Measurements from ENCODE around the gene TMEM259.

The TMEM259 gene

GRCh38 chr19:1016647-1017114 is 4.2 kb downstream of the TMEM259 start:
- H3K9me3 Mint-ChIP-seq, result no peaks in the 10 kb centered on the region
- peaks cover 71% of the 10 kb centered on the region for H3K36me3 Mint-ChIP-seq
- H3K4me1 Mint-ChIP-seq, result peaks cover 56% of the 10 kb centered on the region
- DNase-seq (ENCODE audit: low spot score in 2 of 2) (no peak), ATAC-seq (no peak)
- peak overlapping the region; percentile 93 for H3K4me3 Mint-ChIP-seq
- H3K27ac Mint-ChIP-seq, result peak overlapping the region; percentile 91

DNA sequence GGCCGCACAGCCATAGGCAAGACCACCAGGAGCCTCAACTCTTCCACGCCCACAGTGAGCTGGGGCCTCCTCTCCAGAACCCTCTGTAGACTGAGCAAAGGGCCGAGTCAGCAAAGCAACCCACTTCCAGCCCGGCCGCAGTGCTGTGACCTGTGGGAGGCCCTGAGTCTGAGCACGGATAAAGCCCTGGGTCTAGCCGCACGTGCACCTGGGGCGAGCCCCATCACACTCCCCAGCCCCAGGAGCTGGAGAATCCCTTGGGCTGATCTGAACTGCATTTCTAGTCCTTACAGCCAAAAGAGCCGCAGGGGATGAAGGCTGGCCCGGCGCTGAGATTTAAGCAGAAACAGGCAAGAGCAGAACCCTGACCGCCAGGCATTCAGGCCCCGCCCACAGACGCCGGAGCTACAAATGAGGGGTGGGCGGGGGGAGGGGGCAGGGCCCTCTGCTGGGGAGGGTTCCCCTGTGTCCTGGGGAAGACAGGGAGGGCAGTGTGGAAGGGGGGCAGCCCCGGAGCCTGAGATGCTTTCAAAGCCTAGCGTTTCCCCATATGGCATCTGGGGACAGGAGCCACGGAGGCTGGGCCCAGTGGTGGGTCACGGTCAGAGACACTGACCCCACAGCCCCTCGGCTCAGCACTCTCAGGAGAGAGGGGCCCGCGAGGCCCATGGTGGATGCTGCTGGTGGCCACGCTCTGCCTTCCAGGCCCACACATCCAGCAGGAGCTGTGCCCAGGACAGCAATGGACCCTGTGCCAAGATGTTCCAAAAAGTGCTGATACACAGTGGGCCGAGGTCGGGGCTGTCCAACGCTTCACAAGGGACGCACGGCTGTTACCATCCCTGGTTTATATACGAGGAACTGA is 4.9 kb downstream of the TMEM259 start:
- Mint-ChIP-seq H3K9me3 (no peaks in the 10 kb centered on the region), H3K27ac (peak overlapping the region; percentile 91), H3K4me1 (peaks cover 49% of the 10 kb centered on the region), H3K4me3 (peak overlapping the region; percentile 93), H3K36me3 (peaks cover 65% of the 10 kb centered on the region)
- ATAC-seq (no peak), DNase-seq (ENCODE audit: low spot score in 2 of 2) (no peak)

GRCh38 chr19:1015061-1015781 is 5.7 kb downstream of the TMEM259 start:
- DNase-seq (ENCODE audit: low spot score in 2 of 2), result no peak
- ATAC-seq, result no peak
- Mint-ChIP-seq H3K4me1 (peaks cover 48% of the 10 kb centered on the region), H3K4me3 (peak overlapping the region; percentile 93), H3K9me3 (no peaks in the 10 kb centered on the region), H3K36me3 (peaks cover 58% of the 10 kb centered on the region), H3K27ac (peak overlapping the region; percentile 56)

- DNase-seq (ENCODE audit: low spot score in 2 of 2) (no peak), ATAC-seq (no peak)
- Mint-ChIP-seq H3K36me3 (peaks cover 50% of the 10 kb centered on the region), H3K27ac (peak overlapping the region; percentile 29), H3K9me3 (no peaks in the 10 kb centered on the region), H3K4me1 (peaks cover 40% of the 10 kb centered on the region), H3K4me3 (no peak overlapping the region)
Observed at GRCh38 chr19:1014161-1015060, 6.5 kb downstream of the TMEM259 start.

GRCh38 chr19:1013218-1013617 is 7.7 kb downstream of the TMEM259 start:
- H3K4me1 Mint-ChIP-seq, result peaks cover 28% of the 10 kb centered on the region
- DNase-seq (ENCODE audit: low spot score in 2 of 2) (no peak), ATAC-seq (no peak)
- H3K9me3 Mint-ChIP-seq, result no peaks in the 10 kb centered on the region
- H3K27ac Mint-ChIP-seq, result no peak overlapping the region
- peaks cover 44% of the 10 kb centered on the region for H3K36me3 Mint-ChIP-seq
- no peak overlapping the region for H3K4me3 Mint-ChIP-seq

DNA sequence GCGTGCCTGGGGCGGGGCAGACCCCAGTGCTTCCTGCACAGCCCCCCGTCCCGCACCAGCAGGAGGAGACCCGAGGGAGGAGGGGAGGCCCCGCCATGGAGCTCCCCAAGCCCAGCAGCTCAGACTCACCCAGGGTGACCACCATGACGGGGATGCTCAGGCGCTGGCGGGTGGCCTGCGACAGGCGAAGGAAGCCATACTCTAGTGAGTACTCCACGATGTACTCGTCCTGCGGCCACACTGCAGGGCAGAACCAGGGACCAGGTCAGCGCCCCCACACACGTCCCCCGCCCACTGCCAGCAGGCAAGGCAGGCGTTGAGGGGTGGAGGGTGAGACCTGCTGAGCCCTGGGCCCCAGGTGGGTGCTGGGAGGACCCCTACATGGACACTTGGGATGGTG is 8.6 kb downstream of the TMEM259 start:
- H3K9me3 Mint-ChIP-seq, result no peaks in the 10 kb centered on the region
- H3K4me3 Mint-ChIP-seq, result no peak overlapping the region
- DNase-seq (ENCODE audit: low spot score in 2 of 2), result no peak
- no peak for ATAC-seq
- H3K27ac Mint-ChIP-seq, result no peak overlapping the region
- peaks cover 19% of the 10 kb centered on the region for H3K4me1 Mint-ChIP-seq
- peaks cover 41% of the 10 kb centered on the region for H3K36me3 Mint-ChIP-seq

DNA sequence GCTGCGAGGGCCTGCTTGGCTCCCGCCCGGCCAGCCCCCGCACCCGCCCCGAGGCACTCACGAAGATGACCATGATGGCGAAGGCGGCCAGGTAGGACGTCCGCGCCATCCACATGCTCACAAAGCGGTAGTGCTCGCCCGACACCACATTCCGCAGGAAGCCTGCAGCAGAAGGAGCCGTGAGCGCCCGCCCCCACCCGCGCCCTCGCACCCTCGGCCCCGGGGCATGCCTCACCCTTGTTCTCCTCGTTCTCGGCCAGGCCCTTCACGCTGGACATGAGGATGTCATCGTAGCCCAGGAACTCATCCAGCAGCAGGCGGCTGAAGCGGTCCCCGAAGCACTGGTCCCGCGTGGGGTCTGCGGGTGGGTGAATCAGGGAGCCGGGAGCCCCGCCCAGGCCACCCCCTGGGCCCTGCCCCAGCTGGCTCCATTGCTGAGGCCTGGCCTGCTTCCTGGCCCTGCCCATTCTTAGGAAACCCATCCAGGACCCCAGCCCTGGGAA is 9.0 kb downstream of the TMEM259 start:
- no peak overlapping the region for H3K27ac Mint-ChIP-seq
- H3K36me3 Mint-ChIP-seq, result peaks cover 41% of the 10 kb centered on the region
- ATAC-seq, result no peak
- no peaks in the 10 kb centered on the region for H3K9me3 Mint-ChIP-seq
- DNase-seq (ENCODE audit: low spot score in 2 of 2), result no peak
- no peak overlapping the region for H3K4me3 Mint-ChIP-seq
- peaks cover 18% of the 10 kb centered on the region for H3K4me1 Mint-ChIP-seq

DNA sequence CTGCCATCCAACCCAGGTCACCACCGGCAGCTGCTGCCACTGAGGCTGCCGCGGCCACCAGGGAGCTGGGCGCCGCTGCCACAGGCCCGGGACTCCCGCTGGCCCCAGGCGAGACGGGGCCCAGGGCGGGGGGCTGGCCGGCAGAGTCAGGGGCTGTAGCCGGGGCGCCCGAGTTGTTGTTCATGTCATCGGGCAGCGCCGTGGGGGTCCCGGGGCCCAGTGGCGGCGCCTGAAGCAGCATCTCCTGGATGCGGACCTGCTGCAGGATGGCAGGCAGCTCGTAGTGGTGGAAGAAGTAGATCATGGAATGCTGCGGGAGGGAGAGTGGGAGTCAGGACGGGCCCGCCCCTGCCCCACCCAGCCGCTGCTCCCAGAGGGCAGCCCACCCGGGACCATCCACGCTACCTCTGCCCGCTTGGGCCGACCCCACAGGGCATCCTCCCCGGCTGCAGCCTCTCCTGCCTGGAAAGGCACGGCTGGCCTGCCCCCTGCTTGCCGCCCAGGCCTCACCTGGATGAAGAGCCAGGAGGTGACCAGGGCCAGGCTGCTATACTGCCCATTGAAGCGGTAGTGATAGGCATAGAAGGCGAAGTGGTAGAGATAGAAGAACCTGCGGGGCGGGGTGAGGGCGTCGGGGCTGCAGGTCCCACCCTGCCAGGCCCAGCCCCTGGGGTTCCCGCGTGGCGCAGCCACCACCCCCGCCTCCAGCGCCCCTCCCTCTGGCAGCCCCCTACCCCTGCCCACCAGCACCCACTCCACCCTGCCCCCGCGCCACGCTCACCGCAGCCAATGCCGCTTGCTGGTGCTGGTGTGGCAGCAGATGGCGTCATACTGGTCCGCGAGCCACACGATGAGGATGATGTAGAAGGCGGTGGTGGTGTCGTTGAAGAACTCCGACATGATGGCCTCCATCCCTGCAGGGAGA is 10.1 kb downstream of the TMEM259 start:
- peaks cover 36% of the 10 kb centered on the region for H3K36me3 Mint-ChIP-seq
- H3K4me3 Mint-ChIP-seq, result no peak overlapping the region
- H3K9me3 Mint-ChIP-seq, result no peaks in the 10 kb centered on the region
- peaks cover 12% of the 10 kb centered on the region for H3K4me1 Mint-ChIP-seq
- ATAC-seq, result no peak
- H3K27ac Mint-ChIP-seq, result no peak overlapping the region
- DNase-seq (ENCODE audit: low spot score in 2 of 2), result no peak

GRCh38 chr19:1009981-1010538 is 10.9 kb downstream of the TMEM259 start:
- Mint-ChIP-seq H3K4me1 (peaks cover 7% of the 10 kb centered on the region), H3K36me3 (peaks cover 32% of the 10 kb centered on the region), H3K27ac (no peak overlapping the region), H3K4me3 (no peak overlapping the region), H3K9me3 (no peaks in the 10 kb centered on the region)
- ATAC-seq (no peak), DNase-seq (ENCODE audit: low spot score in 2 of 2) (no peak)

DNA sequence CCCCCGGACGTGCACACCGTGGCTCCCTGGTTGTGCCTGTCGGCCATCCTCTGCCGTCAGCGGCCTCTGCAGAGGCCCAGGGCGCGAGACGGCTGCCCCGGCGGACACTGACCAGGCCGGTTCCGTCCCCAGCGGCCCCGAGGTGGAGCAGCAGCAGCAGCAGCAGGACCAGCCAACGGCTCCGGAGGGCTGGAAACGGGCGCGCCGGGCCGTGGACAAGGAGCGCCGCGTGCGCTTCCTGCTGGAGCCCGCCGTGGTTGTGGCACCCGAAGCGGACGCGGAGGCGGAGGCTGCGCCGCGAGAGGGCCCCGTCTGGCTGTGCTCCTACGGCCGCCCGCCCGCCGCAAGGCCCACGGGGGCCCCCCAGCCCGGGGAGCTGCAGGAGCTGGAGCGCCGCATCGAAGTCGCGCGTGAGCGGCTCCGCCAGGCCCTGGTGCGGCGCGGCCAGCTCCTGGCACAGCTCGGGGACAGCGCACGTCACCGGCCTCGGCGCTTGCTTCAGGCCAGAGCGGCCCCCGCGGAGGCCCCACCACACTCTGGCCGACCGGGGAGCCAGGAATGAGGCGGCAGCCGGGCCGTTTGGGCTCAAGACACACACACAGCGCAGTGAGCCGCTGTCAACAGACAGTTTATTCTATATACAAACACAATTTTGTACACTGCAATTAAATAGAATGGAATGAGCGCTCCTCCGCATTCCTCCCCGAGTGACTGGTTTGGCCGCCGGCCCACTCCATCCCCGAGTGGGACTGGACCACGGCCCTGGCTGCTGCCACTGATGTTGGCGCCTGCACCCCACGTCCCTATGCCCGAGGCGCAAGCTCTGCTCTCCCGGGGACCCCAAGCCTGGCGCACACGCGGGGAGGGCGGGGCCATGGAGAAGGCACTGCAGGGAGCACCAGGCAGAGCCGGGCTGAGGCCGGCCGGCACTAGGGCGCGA is 11.6 kb downstream of the TMEM259 start:
- no peak overlapping the region for H3K27ac Mint-ChIP-seq
- H3K4me1 Mint-ChIP-seq, result peaks cover 7% of the 10 kb centered on the region
- peaks cover 31% of the 10 kb centered on the region for H3K36me3 Mint-ChIP-seq
- ATAC-seq (no peak), DNase-seq (ENCODE audit: low spot score in 2 of 2) (no peak)
- H3K4me3 Mint-ChIP-seq, result no peak overlapping the region
- no peaks in the 10 kb centered on the region for H3K9me3 Mint-ChIP-seq

GRCh38 chr19:1008268-1009040 is 12.5 kb downstream of the TMEM259 start:
- DNase-seq (ENCODE audit: low spot score in 2 of 2) (no peak), ATAC-seq (no peak)
- Mint-ChIP-seq H3K27ac (no peak overlapping the region), H3K4me1 (peaks cover 12% of the 10 kb centered on the region), H3K4me3 (no peak overlapping the region), H3K9me3 (no peaks in the 10 kb centered on the region), H3K36me3 (peaks cover 32% of the 10 kb centered on the region)

DNA sequence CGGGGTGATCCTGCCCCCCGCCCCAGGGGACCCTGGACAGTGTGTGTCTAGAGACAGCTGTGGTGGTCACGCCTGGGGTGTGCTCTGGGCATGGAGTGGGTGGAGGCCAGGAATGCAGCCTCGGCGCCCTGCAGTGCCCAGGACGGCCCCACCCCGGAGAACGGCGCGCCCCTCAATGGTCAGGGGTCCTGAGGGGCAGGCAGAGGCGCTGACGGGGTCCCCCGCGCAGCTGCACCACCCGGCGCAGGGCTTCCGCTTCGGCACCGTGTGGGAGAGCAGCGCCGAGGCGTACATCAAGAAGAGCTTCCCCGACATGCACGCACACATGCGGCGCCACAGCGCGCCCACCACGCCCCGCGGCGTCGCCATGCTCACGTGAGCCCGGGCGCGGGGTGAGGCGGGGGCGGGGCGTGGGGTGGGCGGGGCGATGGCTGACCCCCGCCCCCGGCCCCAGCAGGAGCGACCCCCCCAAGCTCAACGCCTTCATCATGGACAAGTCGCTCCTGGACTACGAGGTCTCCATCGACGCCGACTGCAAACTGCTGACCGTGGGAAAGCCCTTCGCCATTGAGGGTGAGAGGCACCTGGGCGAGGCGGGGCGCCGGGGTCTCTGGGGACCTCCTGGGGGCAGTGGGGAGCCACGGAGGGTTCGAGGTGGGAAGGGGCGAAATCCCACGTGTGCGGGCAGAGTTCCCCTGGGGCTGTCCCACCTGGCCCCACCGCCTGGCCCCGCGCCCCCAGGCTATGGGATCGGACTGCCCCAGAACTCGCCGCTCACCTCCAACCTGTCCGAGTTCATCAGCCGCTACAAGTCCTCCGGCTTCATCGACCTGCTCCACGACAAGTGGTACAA is 13.3 kb downstream of the TMEM259 start:
- peaks cover 12% of the 10 kb centered on the region for H3K4me1 Mint-ChIP-seq
- DNase-seq (ENCODE audit: low spot score in 2 of 2), result no peak
- no peak for ATAC-seq
- H3K27ac Mint-ChIP-seq, result peak overlapping the region; percentile 52
- H3K36me3 Mint-ChIP-seq, result peaks cover 32% of the 10 kb centered on the region
- H3K4me3 Mint-ChIP-seq, result no peak overlapping the region
- H3K9me3 Mint-ChIP-seq, result no peaks in the 10 kb centered on the region

Measured in stimulated activated effector memory CD8-positive, alpha-beta T cell treated with anti-CD3 and anti-CD28 coated beads, Interleukin-12 subunit alpha, Interleukin-12 subunit beta, amount 100 ng/mL, for 72 hours (primary cell).